IMR-90 (cell line): Measurements from ENCODE around the gene SMC5. TPM values are rescaled to one million over a fixed set of nuclear protein-coding genes. Genes with fewer than 3 reads are reported as not detected.

Experiments used
- ATAC-seq: fragments of 200-7000 bp; cut with Tn5 transposase; 2 replicates; pipeline ENCODE4 v1.9.1; 2020; ENCODE audit warnings: low read depth, mild to moderate bottlenecking, moderate library complexity
- BruUV-seq: library from RNA; stranded (reverse); fragments of 400-500 nt; replicated peaks from 2 replicates; lab custom pipeline; 2021; lab: Mats Ljungman, UMichigan
- CTCF ChIA-PET: fragments of 300-600 bp; formaldehyde crosslinking; extraction: SDS; loops from one replicate; lab custom pipeline; 2021; ENCODE audit warnings: antibody characterized with exemption; lab: Yijun Ruan, JAX
- POLR2A ChIA-PET: fragments of 300-600 bp; sonication (Branson Sonifier 250); formaldehyde crosslinking; loops from one replicate; lab custom pipeline; 2022; ENCODE audit warnings: antibody characterized with exemption; ENCODE audit not compliant: unreplicated experiment; lab: Charles Lee
- DNase-seq: peaks from one replicate; pipeline ENCODE4 v3.0.0; 2013
- H2AFZ ChIP-seq: replicated peaks from 2 replicates; pipeline ENCODE3; 2013; ENCODE audit warnings: low read length, mild to moderate bottlenecking; ENCODE audit not compliant: poor library complexity
- H2AK5ac ChIP-seq: 2 replicates; pipeline ENCODE4 v1.6.1; 2013; ENCODE audit warnings: low read depth, low read length, inconsistent platforms
- H2AK9ac ChIP-seq: replicated peaks from 2 replicates; pipeline ENCODE3; 2013; ENCODE audit warnings: mild to moderate bottlenecking, low read depth, low read length, moderate library complexity; ENCODE audit not compliant: poor library complexity
- H2BK120ac ChIP-seq: 2 replicates; pipeline ENCODE4 v1.6.1; 2013; ENCODE audit warnings: low read depth, low read length, inconsistent platforms
- H2BK15ac ChIP-seq: 3 replicates; pipeline ENCODE4 v1.6.1; 2013; ENCODE audit warnings: low read depth, low read length, inconsistent platforms
- H2BK20ac ChIP-seq: 2 replicates; pipeline ENCODE4 v1.6.1; 2013; ENCODE audit warnings: low read depth, mild to moderate bottlenecking, inconsistent platforms, low read length, moderate library complexity
- H2BK5ac ChIP-seq: 2 replicates; pipeline ENCODE4 v1.6.1; 2013; ENCODE audit warnings: mild to moderate bottlenecking, low read depth, low read length, inconsistent platforms; ENCODE audit not compliant: poor library complexity, severe bottlenecking
- H3K14ac ChIP-seq: replicated peaks from 2 replicates; pipeline ENCODE4 v1.6.1; 2013; ENCODE audit warnings: low read depth, low read length, inconsistent platforms
- H3K18ac ChIP-seq: 2 replicates; pipeline ENCODE4 v1.6.1; 2013; ENCODE audit warnings: low read depth, low read length, control low read depth
- H3K23ac ChIP-seq: 2 replicates; pipeline ENCODE4 v1.6.1; 2013; ENCODE audit warnings: low read depth, low read length, inconsistent platforms
- H3K27ac ChIP-seq: 2 replicates; pipeline ENCODE4 v1.5.1; 2013; ENCODE audit warnings: mild to moderate bottlenecking, control low read depth, low read length; ENCODE audit not compliant: insufficient read depth
- H3K27me3 ChIP-seq: 2 replicates; pipeline ENCODE4 v1.6.1; 2013; ENCODE audit warnings: low read length; ENCODE audit not compliant: control insufficient read depth, insufficient read depth
- H3K36me3 ChIP-seq: 2 replicates; pipeline ENCODE4 v1.6.1; 2013; ENCODE audit warnings: low read length, mixed read lengths; ENCODE audit not compliant: control insufficient read depth, insufficient read depth
- H3K4ac ChIP-seq: 2 replicates; pipeline ENCODE4 v1.6.1; 2013; ENCODE audit warnings: low read depth, low read length, inconsistent platforms
- H3K4me1 ChIP-seq: 2 replicates; pipeline ENCODE4 v1.6.1; 2013; ENCODE audit warnings: low read length, mixed read lengths; ENCODE audit not compliant: control insufficient read depth, insufficient read depth
- H3K4me2 ChIP-seq: 2 replicates; pipeline ENCODE4 v1.6.1; 2013; ENCODE audit warnings: low read depth, mild to moderate bottlenecking, control low read depth, low read length, moderate library complexity
- H3K4me3 ChIP-seq: 2 replicates; pipeline ENCODE4 v1.5.1; 2013; ENCODE audit warnings: low read depth, mild to moderate bottlenecking, control low read depth, low read length, moderate library complexity; ENCODE audit not compliant: insufficient read depth
- H3K56ac ChIP-seq: 2 replicates; pipeline ENCODE4 v1.6.1; 2013; ENCODE audit warnings: low read length, inconsistent platforms; ENCODE audit not compliant: insufficient read depth; ENCODE audit errors: extremely low read depth
- H3K79me1 ChIP-seq, 2 experiments: 2 replicates each; pipeline ENCODE4 v1.6.1; 2013; ENCODE audit warnings: low read length in 2 of 2, inconsistent platforms in 1 of 2, low read depth in 1 of 2
- H3K9ac ChIP-seq: 2 replicates; pipeline ENCODE4 v1.6.1; 2013; ENCODE audit warnings: low read depth, low read length, control low read depth
- H3K9me1 ChIP-seq: 2 replicates; pipeline ENCODE4 v1.6.1; 2013; ENCODE audit warnings: low read length, inconsistent platforms; ENCODE audit not compliant: insufficient read depth
- H3K9me3 ChIP-seq: 2 replicates; pipeline ENCODE4 v1.6.1; 2013; ENCODE audit warnings: low read length; ENCODE audit not compliant: control insufficient read depth, insufficient read depth
- H4K20me1 ChIP-seq: 2 replicates; pipeline ENCODE4 v1.6.1; 2013; ENCODE audit warnings: low read length, inconsistent platforms; ENCODE audit not compliant: insufficient read depth
- H4K5ac ChIP-seq: 2 replicates; pipeline ENCODE4 v1.6.1; 2013; ENCODE audit warnings: mild to moderate bottlenecking, low read depth, low read length, control low read depth
- H4K8ac ChIP-seq, 2 experiments: 2 replicates each; pipeline ENCODE4 v1.6.1; 2013; ENCODE audit warnings: low read depth in 2 of 2, low read length in 2 of 2, control low read depth in 1 of 2, inconsistent platforms in 1 of 2
- H4K91ac ChIP-seq: 2 replicates; pipeline ENCODE4 v1.6.1; 2013; ENCODE audit warnings: low read depth, low read length, inconsistent platforms; ENCODE audit not compliant: insufficient read depth
- BHLHE40 ChIP-seq: fragments of 150-350 bp; IDR thresholded peaks from 2 replicates; pipeline ENCODE4 v1.6.1; 2016; ENCODE audit warnings: mild to moderate bottlenecking, low read depth, low read length
- CEBPB ChIP-seq: IDR thresholded peaks from 2 replicates; pipeline ENCODE4 v1.6.1; 2012; ENCODE audit warnings: low read depth, low read length, improper control_type of control experiment
- CHD1 ChIP-seq: IDR thresholded peaks from 2 replicates; pipeline ENCODE4 v1.6.1; 2012; ENCODE audit warnings: low read depth, low read length, improper control_type of control experiment
- FOS ChIP-seq: fragments of 150-350 bp; IDR thresholded peaks from 2 replicates; pipeline ENCODE4 v1.6.1; 2016; ENCODE audit warnings: low read depth, low read length
- MAFK ChIP-seq: IDR thresholded peaks from 2 replicates; pipeline ENCODE4 v1.6.1; 2012; ENCODE audit warnings: low read depth, low read length, improper control_type of control experiment
- MXI1 ChIP-seq: IDR thresholded peaks from 2 replicates; pipeline ENCODE4 v1.6.1; 2012; ENCODE audit warnings: low read depth, mild to moderate bottlenecking, low read length, moderate library complexity, borderline replicate concordance
- NFE2L2 ChIP-seq: fragments of 150-350 bp; IDR thresholded peaks from 2 replicates; pipeline ENCODE4 v1.6.1; 2016; ENCODE audit warnings: low read depth, mild to moderate bottlenecking, low read length
- POLR2A ChIP-seq: IDR thresholded peaks from 2 replicates; pipeline ENCODE4 v1.6.1; 2012; ENCODE audit warnings: mild to moderate bottlenecking, low read depth, low read length
- RAD21 ChIP-seq: IDR thresholded peaks from 2 replicates; pipeline ENCODE4 v1.6.1; 2012; ENCODE audit warnings: low read length, improper control_type of control experiment
- RFX5 ChIP-seq: IDR thresholded peaks from 2 replicates; pipeline ENCODE4 v1.8.0; 2012; ENCODE audit warnings: low read depth, mild to moderate bottlenecking, low read length, moderate library complexity
- SMC3 ChIP-seq: fragments of 150-350 bp; IDR thresholded peaks from 2 replicates; pipeline ENCODE4 v1.6.1; 2016; ENCODE audit warnings: low read depth, mild to moderate bottlenecking, antibody characterized with exemption, low read length, moderate library complexity
- WGBS, 2 experiments: methylation state at CpG; one replicate each; pipeline versions ENCODE4 v1.1.5 to v1.1.7; 2013; ENCODE audit warnings: missing lambda C conversion rate in 2 of 2; ENCODE audit not compliant: insufficient read length in 1 of 2; ENCODE audit errors: extremely low coverage in 2 of 2; 5-methylcytosine and 5-hydroxymethylcytosine counted together
- dilution Hi-C: fragments of 300-500 bp; cut with HindIII; formaldehyde crosslinking; loops from one replicate; pipeline ENCODE4 v1.14.3; 2018; ENCODE audit warnings: low sequenced_read_pairs; ENCODE audit not compliant: unreplicated experiment
- in situ Hi-C: fragments of 300-500 bp; cut with MboI; formaldehyde crosslinking; loops from 3 replicates; pipeline ENCODE4 v1.14.3; 2019; ENCODE audit warnings: low sequenced_read_pairs, inconsistent platforms, mixed read lengths
- intact Hi-C: fragments of 100-400 bp; cut with micrococcal nuclease; formaldehyde crosslinking; loops from 2 replicates; pipeline ENCODE4 v1.10.0; 2022
- polyA plus RNA-seq, 3 experiments: library from polyadenylated mRNA; depleted of rRNA; stranded (reverse); fragments of >200 nt; gene quantifications; 2 replicates each; pipeline ENCODE4 v1.2.3, GENCODE V29; 2012; ENCODE audit warnings: low replicate concordance in 1 of 3
- total RNA-seq: library from RNA; depleted of rRNA; stranded (reverse); fragments of >200 nt; gene quantifications from 2 replicates; pipeline ENCODE4 v1.2.3, GENCODE V29; 2012
- TF ChIP-seq, protein P1 (sequence below): fragments of 150-350 bp; IDR thresholded peaks from 2 replicates; pipeline ENCODE4 v1.6.1; 2016; ENCODE audit warnings: low read depth, mild to moderate bottlenecking, low read length, moderate library complexity, borderline replicate concordance
- TF ChIP-seq, protein P2 (sequence below): conservative IDR thresholded peaks from 2 replicates; pipeline ENCODE4 v1.5.1; 2012; ENCODE audit warnings: mild to moderate bottlenecking, low read depth, low read length, improper control_type of control experiment

The SMC5 gene
- total and polyA plus RNA-seq, 2 of the 4 experiments (the other 2 are of a cell fraction) = 12.0 to 13.3 TPM

DNA sequence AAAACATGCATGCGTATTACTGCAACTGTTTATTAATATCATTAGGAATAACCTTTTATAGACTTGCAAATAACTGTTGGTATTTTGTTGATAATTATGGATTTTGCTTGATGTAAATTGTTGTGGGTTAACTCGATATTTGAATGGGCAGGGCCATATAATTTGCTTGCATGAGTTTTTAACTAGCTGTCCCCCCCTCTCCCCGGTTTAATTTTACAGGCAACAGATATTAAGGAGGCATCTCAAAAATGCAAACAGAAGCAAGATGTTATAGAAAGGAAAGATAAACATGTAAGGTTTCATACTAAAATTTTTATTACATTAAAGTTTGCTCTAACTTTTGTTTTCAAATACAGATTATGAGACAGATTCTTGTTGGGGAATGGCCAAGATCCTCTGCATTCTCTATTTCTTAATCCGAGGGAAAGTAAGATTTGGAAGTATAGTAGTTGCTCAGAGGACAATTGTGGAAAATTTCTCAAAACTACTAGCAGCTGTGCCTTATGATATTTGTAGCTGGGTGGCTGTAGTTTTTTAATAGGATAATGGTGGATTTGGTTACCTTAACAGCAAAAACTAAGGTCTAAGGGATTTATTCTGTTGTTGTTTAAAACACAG is 27.3 kb downstream of the SMC5 start:
- ChIA-PET POLR2A (no interaction called here), CTCF (no interaction called here)
- no peak overlapping the region for H3K23ac ChIP-seq
- H3K14ac ChIP-seq = 0 out of 2 replicates have a peak overlapping the region, but pooled peaks have one; percentile 1
- H2BK120ac ChIP-seq = no peak overlapping the region
- H3K4me1 ChIP-seq = peaks cover 15% of the 10 kb centered on the region
- dilution Hi-C loops (no loop called here), intact Hi-C loops (no loop called here), in situ Hi-C loops (loop anchor here (25.0 kb wide), 1 partner anchor 1451 kb away; no protein-coding TSS in a partner anchor)
- H3K27ac ChIP-seq = peak overlapping the region; percentile 29; the same call in 1 of the 2 replicates
- peak overlapping the region; percentile 87 for H2BK5ac ChIP-seq
- H2BK20ac ChIP-seq = no peak overlapping the region
- TF ChIP-seq CEBPB = no peak
- no peak for TF ChIP-seq FOS
- no peak for TF ChIP-seq NFE2L2
- no peak for TF ChIP-seq CHD1
- no peak for TF ChIP-seq MXI1
- no peak for TF ChIP-seq RAD21
- TF ChIP-seq, protein P1, sequence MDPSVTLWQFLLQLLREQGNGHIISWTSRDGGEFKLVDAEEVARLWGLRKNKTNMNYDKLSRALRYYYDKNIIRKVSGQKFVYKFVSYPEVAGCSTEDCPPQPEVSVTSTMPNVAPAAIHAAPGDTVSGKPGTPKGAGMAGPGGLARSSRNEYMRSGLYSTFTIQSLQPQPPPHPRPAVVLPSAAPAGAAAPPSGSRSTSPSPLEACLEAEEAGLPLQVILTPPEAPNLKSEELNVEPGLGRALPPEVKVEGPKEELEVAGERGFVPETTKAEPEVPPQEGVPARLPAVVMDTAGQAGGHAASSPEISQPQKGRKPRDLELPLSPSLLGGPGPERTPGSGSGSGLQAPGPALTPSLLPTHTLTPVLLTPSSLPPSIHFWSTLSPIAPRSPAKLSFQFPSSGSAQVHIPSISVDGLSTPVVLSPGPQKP = no peak
- no peak for TF ChIP-seq POLR2A
- no peak for TF ChIP-seq BHLHE40
- no peak for TF ChIP-seq RFX5
- no peak for TF ChIP-seq SMC3
- no peak for TF ChIP-seq MAFK
- TF ChIP-seq, protein P2, sequence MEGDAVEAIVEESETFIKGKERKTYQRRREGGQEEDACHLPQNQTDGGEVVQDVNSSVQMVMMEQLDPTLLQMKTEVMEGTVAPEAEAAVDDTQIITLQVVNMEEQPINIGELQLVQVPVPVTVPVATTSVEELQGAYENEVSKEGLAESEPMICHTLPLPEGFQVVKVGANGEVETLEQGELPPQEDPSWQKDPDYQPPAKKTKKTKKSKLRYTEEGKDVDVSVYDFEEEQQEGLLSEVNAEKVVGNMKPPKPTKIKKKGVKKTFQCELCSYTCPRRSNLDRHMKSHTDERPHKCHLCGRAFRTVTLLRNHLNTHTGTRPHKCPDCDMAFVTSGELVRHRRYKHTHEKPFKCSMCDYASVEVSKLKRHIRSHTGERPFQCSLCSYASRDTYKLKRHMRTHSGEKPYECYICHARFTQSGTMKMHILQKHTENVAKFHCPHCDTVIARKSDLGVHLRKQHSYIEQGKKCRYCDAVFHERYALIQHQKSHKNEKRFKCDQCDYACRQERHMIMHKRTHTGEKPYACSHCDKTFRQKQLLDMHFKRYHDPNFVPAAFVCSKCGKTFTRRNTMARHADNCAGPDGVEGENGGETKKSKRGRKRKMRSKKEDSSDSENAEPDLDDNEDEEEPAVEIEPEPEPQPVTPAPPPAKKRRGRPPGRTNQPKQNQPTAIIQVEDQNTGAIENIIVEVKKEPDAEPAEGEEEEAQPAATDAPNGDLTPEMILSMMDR = no peak
- no peak overlapping the region for H4K91ac ChIP-seq
- no peak overlapping the region for H3K4ac ChIP-seq
- peak; percentile 28 for DNase-seq
- 0 out of 2 replicates have a peak, but pooled peaks cover 2% of the 10 kb centered on the region for H3K9me1 ChIP-seq
- peak overlapping the region; percentile 62; the same call in 1 of the 2 replicates for H3K4me2 ChIP-seq
- no CpG with 5 or more reads among the region's 4 CpGs for WGBS, 2 experiments
- peaks cover 23% of the 10 kb centered on the region for H3K36me3 ChIP-seq
- H3K56ac ChIP-seq = no peak overlapping the region
- H3K27me3 ChIP-seq = no peaks in the 10 kb centered on the region
- H2AK9ac ChIP-seq = no peak overlapping the region
- H3K4me3 ChIP-seq = no peak overlapping the region
- H2BK15ac ChIP-seq = no peak overlapping the region
- H4K8ac ChIP-seq = no peak overlapping the region
- BruUV-seq = no TSS peak
- no peak overlapping the region for H3K9ac ChIP-seq
- peak; percentile 47 for ATAC-seq
- peaks cover 3% of the 10 kb centered on the region; the same call in 1 of the 2 replicates for H4K20me1 ChIP-seq
- H2AK5ac ChIP-seq = no peak overlapping the region
- peaks cover 14 to 44% of the 10 kb centered on the region in 2 experiments; a peak in 3 of 4 replicates for H3K79me1 ChIP-seq
- no peaks in the 10 kb centered on the region for H3K9me3 ChIP-seq
- H2AFZ ChIP-seq = no peak overlapping the region
- H3K18ac ChIP-seq = no peak overlapping the region; the same call in 1 of the 2 replicates
- H4K5ac ChIP-seq = no peak overlapping the region
